ENCODE results near the gene AARSD1. TPM values are rescaled to one million over a fixed set of nuclear protein-coding genes. Genes with fewer than 3 reads are reported as not detected.
A peak's percentile ranks its signal among the peaks of the same experiment; 100 is the strongest.

AARSD1 gene
- total RNA-seq, 1 experiment from 2014 or later: 23.5 TPM

GRCh38 chr17:42992872-42993271, 28.6 kb upstream of the AARSD1 start:
- no peak for TF ChIP-seq SIN3A (IDR thresholded peaks at IDR 0.05; ENCODE audit: borderline replicate concordance, insufficient read depth, low read depth, low read length)
- TF ChIP-seq, protein P1, sequence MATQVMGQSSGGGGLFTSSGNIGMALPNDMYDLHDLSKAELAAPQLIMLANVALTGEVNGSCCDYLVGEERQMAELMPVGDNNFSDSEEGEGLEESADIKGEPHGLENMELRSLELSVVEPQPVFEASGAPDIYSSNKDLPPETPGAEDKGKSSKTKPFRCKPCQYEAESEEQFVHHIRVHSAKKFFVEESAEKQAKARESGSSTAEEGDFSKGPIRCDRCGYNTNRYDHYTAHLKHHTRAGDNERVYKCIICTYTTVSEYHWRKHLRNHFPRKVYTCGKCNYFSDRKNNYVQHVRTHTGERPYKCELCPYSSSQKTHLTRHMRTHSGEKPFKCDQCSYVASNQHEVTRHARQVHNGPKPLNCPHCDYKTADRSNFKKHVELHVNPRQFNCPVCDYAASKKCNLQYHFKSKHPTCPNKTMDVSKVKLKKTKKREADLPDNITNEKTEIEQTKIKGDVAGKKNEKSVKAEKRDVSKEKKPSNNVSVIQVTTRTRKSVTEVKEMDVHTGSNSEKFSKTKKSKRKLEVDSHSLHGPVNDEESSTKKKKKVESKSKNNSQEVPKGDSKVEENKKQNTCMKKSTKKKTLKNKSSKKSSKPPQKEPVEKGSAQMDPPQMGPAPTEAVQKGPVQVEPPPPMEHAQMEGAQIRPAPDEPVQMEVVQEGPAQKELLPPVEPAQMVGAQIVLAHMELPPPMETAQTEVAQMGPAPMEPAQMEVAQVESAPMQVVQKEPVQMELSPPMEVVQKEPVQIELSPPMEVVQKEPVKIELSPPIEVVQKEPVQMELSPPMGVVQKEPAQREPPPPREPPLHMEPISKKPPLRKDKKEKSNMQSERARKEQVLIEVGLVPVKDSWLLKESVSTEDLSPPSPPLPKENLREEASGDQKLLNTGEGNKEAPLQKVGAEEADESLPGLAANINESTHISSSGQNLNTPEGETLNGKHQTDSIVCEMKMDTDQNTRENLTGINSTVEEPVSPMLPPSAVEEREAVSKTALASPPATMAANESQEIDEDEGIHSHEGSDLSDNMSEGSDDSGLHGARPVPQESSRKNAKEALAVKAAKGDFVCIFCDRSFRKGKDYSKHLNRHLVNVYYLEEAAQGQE (IDR thresholded peaks at IDR 0.05; ENCODE audit: insufficient read depth in 1 of 2, low read depth in 2 of 2, low read length in 1 of 2): no peak
- no peak for TF ChIP-seq CTCF (IDR thresholded peaks at IDR 0.05)
- no peak for TF ChIP-seq TCF7L2 (IDR thresholded peaks at IDR 0.05; ENCODE audit: low read depth, low read length)
- TF ChIP-seq POLR2AphosphoS5 (IDR thresholded peaks at IDR 0.05; ENCODE audit: low read depth, low read length): no peak
- ChIA-PET CTCF (no interaction called here), POLR2A (no interaction called here)
- intact Hi-C loops (cut with micrococcal nuclease; ENCODE audit: unreplicated experiment): no loop called here
- DNase-seq (ENCODE audit: low read depth, low spot score) (no peak), ATAC-seq (no peak)
- BruUV-seq (replicated peaks): TSS peak; percentile 71
- H3K27ac ChIP-seq (ENCODE audit: low read length): no peak overlapping the region
- H3K27me3 ChIP-seq (ENCODE audit: control insufficient read depth, insufficient read depth, low read length): no peaks in the 10 kb centered on the region
- in situ Hi-C loops (cut with HindIII; ENCODE audit: low pct_unique_long_range_greater_than_20kb, low sequenced_read_pairs): no loop called here
- no peak overlapping the region for H3K4me3 ChIP-seq (ENCODE audit: low read depth in 2 of 2, low read length in 2 of 2)
- H3K4me1 ChIP-seq (ENCODE audit: control insufficient read depth, insufficient read depth, low read length): peaks cover 18% of the 10 kb centered on the region
- H3K36me3 ChIP-seq (ENCODE audit: control insufficient read depth, insufficient read depth, low read length): peaks cover 5% of the 10 kb centered on the region
- H3K9me3 ChIP-seq (ENCODE audit: control insufficient read depth, insufficient read depth, low read depth, low read length): no peaks in the 10 kb centered on the region

- Histone ChIP-seq H3K4me1 (ENCODE audit: control insufficient read depth, insufficient read depth, low read length) (peaks cover 11% of the 10 kb centered on the region; the same call in 1 of the 2 replicates), H3K36me3 (ENCODE audit: control insufficient read depth, insufficient read depth, low read length) (peaks cover 5% of the 10 kb centered on the region), H3K27ac (ENCODE audit: low read length) (no peak overlapping the region), H3K4me3 (ENCODE audit: low read depth in 2 of 2, low read length in 2 of 2) (no peak overlapping the region), H3K27me3 (ENCODE audit: control insufficient read depth, insufficient read depth, low read length) (no peaks in the 10 kb centered on the region), H3K9me3 (ENCODE audit: control insufficient read depth, insufficient read depth, low read depth, low read length) (no peaks in the 10 kb centered on the region)
- in situ Hi-C loops (cut with HindIII; ENCODE audit: low pct_unique_long_range_greater_than_20kb, low sequenced_read_pairs) (no loop called here), intact Hi-C loops (cut with micrococcal nuclease; ENCODE audit: unreplicated experiment) (no loop called here)
- CTCF ChIA-PET: interaction anchor here (0.6 kb wide), 1 partner anchor 222 kb away, joined by 3 read pairs; no protein-coding TSS in a partner anchor
- POLR2A ChIA-PET: no interaction called here
- DNase-seq (ENCODE audit: low read depth, low spot score): no peak
- TF ChIP-seq SIN3A (IDR thresholded peaks at IDR 0.05; ENCODE audit: borderline replicate concordance, insufficient read depth, low read depth, low read length): no peak
- TF ChIP-seq POLR2AphosphoS5 (IDR thresholded peaks at IDR 0.05; ENCODE audit: low read depth, low read length): no peak
- no peak for TF ChIP-seq CTCF (IDR thresholded peaks at IDR 0.05)
- TF ChIP-seq, protein P1 (IDR thresholded peaks at IDR 0.05; ENCODE audit: insufficient read depth in 1 of 2, low read depth in 2 of 2, low read length in 1 of 2): no peak
- TF ChIP-seq TCF7L2 (IDR thresholded peaks at IDR 0.05; ENCODE audit: low read depth, low read length): no peak
- BruUV-seq (replicated peaks): no TSS peak
- no peak for ATAC-seq
These were observed 27.2 kb upstream of the AARSD1 start for GRCh38 chr17:42991471-42991870.

All from Panc1 (cell line).